Smooth muscle cell (in vitro differentiated cells): ENCODE results near the gene CDH8. TPM values are rescaled to one million over a fixed set of nuclear protein-coding genes. Genes with fewer than 3 reads are reported as not detected.

ENCODE experiments used
- DNase-seq: peaks from one replicate; lab custom pipeline; 2025; ENCODE audit not compliant: unreplicated experiment; lab: John Stamatoyannopoulos, UW
- H2AFZ ChIP-seq: fragments of 200-600 bp; sonication (generic); 2 replicates; pipeline ENCODE4 v1.6.0; 2016; ENCODE audit warnings: antibody characterized with exemption, low read depth, mild to moderate bottlenecking
- H3F3A ChIP-seq: fragments of 200-600 bp; sonication (generic); 2 replicates; pipeline ENCODE4 v1.6.0; 2017; ENCODE audit warnings: antibody characterized with exemption, low read depth
- H3K27ac ChIP-seq: fragments of 200-600 bp; sonication (generic); 2 replicates; pipeline ENCODE4 v1.5.1; 2016; ENCODE audit warnings: low read depth, mild to moderate bottlenecking
- H3K27me3 ChIP-seq: fragments of 200-600 bp; sonication (generic); 2 replicates; pipeline ENCODE4 v1.6.1; 2016; ENCODE audit warnings: low read depth, mild to moderate bottlenecking
- H3K36me3 ChIP-seq: fragments of 200-600 bp; sonication (generic); 2 replicates; pipeline ENCODE4 v1.5.1; 2016; ENCODE audit warnings: low read depth
- H3K4me1 ChIP-seq: fragments of 200-600 bp; sonication (generic); 2 replicates; pipeline ENCODE4 v1.5.1; 2016; ENCODE audit warnings: low read depth
- H3K4me2 ChIP-seq: fragments of 200-600 bp; sonication (generic); 2 replicates; pipeline ENCODE4 v1.6.0; 2016; ENCODE audit warnings: mild to moderate bottlenecking
- H3K4me3 ChIP-seq: fragments of 200-600 bp; sonication (generic); 2 replicates; pipeline ENCODE4 v1.5.1; 2016; ENCODE audit warnings: mild to moderate bottlenecking
- H3K79me2 ChIP-seq: fragments of 200-600 bp; sonication (generic); 2 replicates; pipeline ENCODE4 v1.6.0; 2016; ENCODE audit warnings: low read depth, mild to moderate bottlenecking
- H3K9ac ChIP-seq: fragments of 200-600 bp; sonication (generic); 2 replicates; pipeline ENCODE4 v1.6.0; 2016; ENCODE audit warnings: low read depth
- H3K9me3 ChIP-seq: fragments of 200-600 bp; sonication (generic); replicated peaks from 2 replicates; pipeline ENCODE4 v1.5.1; 2016; ENCODE audit warnings: low read depth
- H4K20me1 ChIP-seq: fragments of 200-600 bp; sonication (generic); 2 replicates; pipeline ENCODE4 v1.6.0; 2016; ENCODE audit warnings: low read depth
- WGBS: methylation state at CpG from one replicate; pipeline ENCODE4 v1.1.7; 2016; ENCODE audit warnings: low lambda C conversion rate; 5-methylcytosine and 5-hydroxymethylcytosine counted together
- polyA plus RNA-seq: library from polyadenylated mRNA; unstranded; fragments of >200 nt; fragmentation: Nextera tagmentation; extraction: Ambion mirVana; gene quantifications from 2 replicates; pipeline ENCODE4 v1.2.1, GENCODE V29; 2016
- total RNA-seq: library from RNA; depleted of rRNA; stranded (reverse); fragments of >200 nt; gene quantifications from 2 replicates; pipeline ENCODE4 v1.2.3, GENCODE V29; 2014
- TF ChIP-seq, protein P1 (sequence below): fragments of 200-600 bp; sonication (generic); IDR thresholded peaks from 2 replicates; pipeline ENCODE4 v1.5.1; 2017; ENCODE audit warnings: borderline replicate concordance, mild to moderate bottlenecking, antibody characterized with exemption; ENCODE audit not compliant: insufficient read depth, poor library complexity, severe bottlenecking

CDH8 gene
- total and polyA plus RNA-seq, 2 experiments from 2014 or later, result 1.8 to 5.5 TPM

GRCh38 chr16:61659936-61660335 lies 376.3 kb downstream of the CDH8 start:
- no peak overlapping the region for H3K9ac ChIP-seq
- TF ChIP-seq, protein P1, sequence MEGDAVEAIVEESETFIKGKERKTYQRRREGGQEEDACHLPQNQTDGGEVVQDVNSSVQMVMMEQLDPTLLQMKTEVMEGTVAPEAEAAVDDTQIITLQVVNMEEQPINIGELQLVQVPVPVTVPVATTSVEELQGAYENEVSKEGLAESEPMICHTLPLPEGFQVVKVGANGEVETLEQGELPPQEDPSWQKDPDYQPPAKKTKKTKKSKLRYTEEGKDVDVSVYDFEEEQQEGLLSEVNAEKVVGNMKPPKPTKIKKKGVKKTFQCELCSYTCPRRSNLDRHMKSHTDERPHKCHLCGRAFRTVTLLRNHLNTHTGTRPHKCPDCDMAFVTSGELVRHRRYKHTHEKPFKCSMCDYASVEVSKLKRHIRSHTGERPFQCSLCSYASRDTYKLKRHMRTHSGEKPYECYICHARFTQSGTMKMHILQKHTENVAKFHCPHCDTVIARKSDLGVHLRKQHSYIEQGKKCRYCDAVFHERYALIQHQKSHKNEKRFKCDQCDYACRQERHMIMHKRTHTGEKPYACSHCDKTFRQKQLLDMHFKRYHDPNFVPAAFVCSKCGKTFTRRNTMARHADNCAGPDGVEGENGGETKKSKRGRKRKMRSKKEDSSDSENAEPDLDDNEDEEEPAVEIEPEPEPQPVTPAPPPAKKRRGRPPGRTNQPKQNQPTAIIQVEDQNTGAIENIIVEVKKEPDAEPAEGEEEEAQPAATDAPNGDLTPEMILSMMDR, result no peak
- H3K36me3 ChIP-seq, result no peaks in the 10 kb centered on the region
- no peak for DNase-seq
- no peaks in the 10 kb centered on the region for H3F3A ChIP-seq
- no peak overlapping the region for H3K27ac ChIP-seq
- H3K4me1 ChIP-seq, result no peaks in the 10 kb centered on the region
- H3K4me2 ChIP-seq, result no peak overlapping the region
- no peaks in the 10 kb centered on the region for H3K9me3 ChIP-seq
- no peaks in the 10 kb centered on the region for H3K79me2 ChIP-seq
- no peaks in the 10 kb centered on the region for H4K20me1 ChIP-seq
- no peak overlapping the region for H2AFZ ChIP-seq
- H3K4me3 ChIP-seq, result no peak overlapping the region
- no peaks in the 10 kb centered on the region for H3K27me3 ChIP-seq

GRCh38 chr16:61654962-61655361 lies 381.3 kb downstream of the CDH8 start:
- Histone ChIP-seq H3K9me3 (no peaks in the 10 kb centered on the region), H3F3A (no peaks in the 10 kb centered on the region), H3K4me2 (no peak overlapping the region), H3K4me3 (no peak overlapping the region), H3K27me3 (no peaks in the 10 kb centered on the region), H4K20me1 (no peaks in the 10 kb centered on the region), H3K9ac (no peak overlapping the region), H3K27ac (no peak overlapping the region), H3K36me3 (no peaks in the 10 kb centered on the region), H3K4me1 (no peaks in the 10 kb centered on the region), H3K79me2 (no peaks in the 10 kb centered on the region), H2AFZ (no peak overlapping the region)
- TF ChIP-seq, protein P1, result no peak
- WGBS, result 87% methylated on average over 4 of the region's 4 CpGs
- DNase-seq, result no peak

DNA sequence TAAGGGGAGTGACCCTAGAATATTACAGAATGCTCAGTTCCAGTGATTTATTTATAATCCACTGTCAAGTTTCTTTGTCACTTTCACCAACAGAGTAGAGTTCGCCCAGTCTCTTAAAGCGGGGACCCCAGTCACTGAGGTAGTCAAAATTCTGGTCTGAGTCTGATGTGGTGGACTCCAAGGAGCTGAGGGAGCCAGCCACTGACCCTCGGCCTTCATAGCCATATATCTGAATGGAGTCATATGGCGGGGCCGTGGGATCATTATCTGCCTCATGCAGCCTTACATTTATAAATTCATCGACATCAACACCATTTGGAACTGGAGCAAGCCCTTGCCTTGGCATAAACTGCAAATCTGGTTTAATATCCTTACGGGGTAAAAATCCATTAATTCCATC lies 382.7 kb downstream of the CDH8 start:
- no peaks in the 10 kb centered on the region for H3K9me3 ChIP-seq
- H3K27me3 ChIP-seq, result no peaks in the 10 kb centered on the region
- TF ChIP-seq, protein P1, result no peak
- H3K4me2 ChIP-seq, result no peak overlapping the region
- H4K20me1 ChIP-seq, result no peaks in the 10 kb centered on the region
- no peak overlapping the region for H2AFZ ChIP-seq
- H3F3A ChIP-seq, result no peaks in the 10 kb centered on the region
- H3K4me3 ChIP-seq, result no peak overlapping the region
- no peaks in the 10 kb centered on the region for H3K4me1 ChIP-seq
- no peak for DNase-seq
- 96% methylated on average over 7 of the region's 7 CpGs for WGBS
- no peak overlapping the region for H3K27ac ChIP-seq
- no peak overlapping the region for H3K9ac ChIP-seq
- no peaks in the 10 kb centered on the region for H3K79me2 ChIP-seq
- no peaks in the 10 kb centered on the region for H3K36me3 ChIP-seq

DNA sequence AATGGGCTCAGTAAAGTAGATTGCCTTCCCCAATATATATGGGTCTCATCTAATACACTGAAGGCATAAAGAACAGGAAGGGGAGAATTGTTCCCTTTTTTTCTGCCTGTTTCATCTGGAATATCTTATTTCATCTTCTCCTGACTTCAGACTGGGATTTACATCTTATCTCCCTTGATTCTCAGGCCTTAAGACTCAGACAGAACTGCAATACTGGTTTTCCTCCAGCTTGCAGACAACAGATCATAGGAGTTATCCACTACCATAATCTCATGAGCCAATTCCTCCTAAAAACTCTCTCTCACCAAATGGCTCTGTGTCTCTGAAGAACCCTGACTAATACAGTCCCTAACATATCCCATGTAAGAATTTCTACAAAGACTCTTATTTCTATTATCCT lies 390.7 kb downstream of the CDH8 start:
- H4K20me1 ChIP-seq, result no peaks in the 10 kb centered on the region
- no peaks in the 10 kb centered on the region for H3F3A ChIP-seq
- H3K9ac ChIP-seq, result no peak overlapping the region
- H3K27ac ChIP-seq, result no peak overlapping the region
- H3K4me3 ChIP-seq, result no peak overlapping the region
- no peak overlapping the region for H2AFZ ChIP-seq
- no peaks in the 10 kb centered on the region for H3K9me3 ChIP-seq
- H3K4me1 ChIP-seq, result peaks cover 3% of the 10 kb centered on the region
- H3K79me2 ChIP-seq, result no peaks in the 10 kb centered on the region
- TF ChIP-seq, protein P1, result no peak
- DNase-seq, result no peak
- H3K36me3 ChIP-seq, result no peaks in the 10 kb centered on the region
- peak overlapping the region; percentile 70 for H3K4me2 ChIP-seq
- no peaks in the 10 kb centered on the region for H3K27me3 ChIP-seq
